Measurements from ENCODE around the gene MRPS18C. TPM values are rescaled to one million over a fixed set of nuclear protein-coding genes. Genes with fewer than 3 reads are reported as not detected.
A peak's percentile ranks its signal among the peaks of the same experiment; 100 is the strongest.

The MRPS18C gene
- total and polyA plus RNA-seq, 9 of the 15 experiments (the other 6 are each of a cell fraction or from before 2014, with no cell fraction given) = 54.3 to 390 (median 138) TPM

DNA sequence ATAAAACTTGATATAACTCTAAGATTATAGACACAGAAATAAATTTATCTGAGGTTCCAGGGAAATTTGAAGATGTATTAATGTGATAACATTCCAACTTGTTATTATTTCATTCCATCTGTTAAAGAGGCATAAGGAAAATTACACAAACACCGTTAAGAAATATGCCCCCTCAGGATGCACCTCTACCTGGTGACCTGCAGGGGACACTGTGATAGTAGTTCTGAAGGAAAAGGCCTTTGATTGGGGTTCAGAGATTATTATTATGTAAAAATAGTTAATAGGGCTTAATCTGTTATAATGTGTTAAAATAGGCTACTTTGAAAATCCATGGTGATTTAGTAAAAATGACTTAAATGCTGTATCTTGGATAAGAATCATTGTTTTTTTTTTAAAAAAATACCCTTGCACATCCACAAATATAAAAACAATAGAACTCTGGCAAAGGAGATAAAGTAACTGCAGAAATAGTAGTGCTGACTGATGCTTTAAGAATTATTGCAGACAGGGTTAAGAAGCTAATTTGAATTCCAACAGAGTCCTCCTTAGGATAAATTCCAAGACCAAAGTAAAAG is 35.1 kb downstream of the MRPS18C start:
- H3K9ac ChIP-seq (ENCODE audit: insufficient read depth in 1 of 2, low read depth in 2 of 2, low read length in 2 of 2) = no peak overlapping the region
- in situ Hi-C loops (cut with MboI) (no loop called here), intact Hi-C loops (cut with micrococcal nuclease) (loop anchor here (2.0 kb wide), 2 partner anchors 18 to 148 kb away; no protein-coding TSS in a partner anchor)
- H3K4me2 ChIP-seq (ENCODE audit: insufficient read depth, low read length) = no peak overlapping the region
- H4K20me1 ChIP-seq (replicated peaks; ENCODE audit: control insufficient read depth, insufficient read depth, low read length) = no peaks in the 10 kb centered on the region
- ChIA-PET CTCF (ENCODE audit: low intra/inter-chr PET ratio) (interaction anchor here (2.0 kb wide), 1 partner anchor 149 kb away, joined by 11 read pairs; no protein-coding TSS in a partner anchor), POLR2A (no interaction called here)
- no peaks in the 10 kb centered on the region for H3K9me1 ChIP-seq (ENCODE audit: control insufficient read depth, insufficient read depth, low read length)
- no peak for TF ChIP-seq SP1 (CRISPR knock-in tag; IDR thresholded peaks at IDR 0.05)
- TF ChIP-seq, protein P1, sequence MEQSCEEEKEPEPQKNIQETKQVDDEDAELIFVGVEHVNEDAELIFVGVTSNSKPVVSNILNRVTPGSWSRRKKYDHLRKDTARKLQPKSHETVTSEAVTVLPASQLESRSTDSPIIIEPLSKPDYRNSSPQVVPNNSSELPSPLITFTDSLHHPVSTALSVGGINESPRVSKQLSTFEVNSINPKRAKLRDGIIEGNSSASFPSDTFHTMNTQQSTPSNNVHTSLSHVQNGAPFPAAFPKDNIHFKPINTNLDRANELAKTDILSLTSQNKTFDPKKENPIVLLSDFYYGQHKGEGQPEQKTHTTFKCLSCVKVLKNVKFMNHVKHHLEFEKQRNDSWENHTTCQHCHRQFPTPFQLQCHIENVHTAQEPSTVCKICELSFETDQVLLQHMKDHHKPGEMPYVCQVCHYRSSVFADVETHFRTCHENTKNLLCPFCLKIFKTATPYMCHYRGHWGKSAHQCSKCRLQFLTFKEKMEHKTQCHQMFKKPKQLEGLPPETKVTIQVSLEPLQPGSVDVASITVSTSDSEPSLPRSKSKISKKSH (CRISPR knock-in tag; IDR thresholded peaks at IDR 0.05) = no peak
- no peak for TF ChIP-seq ZZZ3 (IDR thresholded peaks at IDR 0.05)
- TF ChIP-seq, protein P2, sequence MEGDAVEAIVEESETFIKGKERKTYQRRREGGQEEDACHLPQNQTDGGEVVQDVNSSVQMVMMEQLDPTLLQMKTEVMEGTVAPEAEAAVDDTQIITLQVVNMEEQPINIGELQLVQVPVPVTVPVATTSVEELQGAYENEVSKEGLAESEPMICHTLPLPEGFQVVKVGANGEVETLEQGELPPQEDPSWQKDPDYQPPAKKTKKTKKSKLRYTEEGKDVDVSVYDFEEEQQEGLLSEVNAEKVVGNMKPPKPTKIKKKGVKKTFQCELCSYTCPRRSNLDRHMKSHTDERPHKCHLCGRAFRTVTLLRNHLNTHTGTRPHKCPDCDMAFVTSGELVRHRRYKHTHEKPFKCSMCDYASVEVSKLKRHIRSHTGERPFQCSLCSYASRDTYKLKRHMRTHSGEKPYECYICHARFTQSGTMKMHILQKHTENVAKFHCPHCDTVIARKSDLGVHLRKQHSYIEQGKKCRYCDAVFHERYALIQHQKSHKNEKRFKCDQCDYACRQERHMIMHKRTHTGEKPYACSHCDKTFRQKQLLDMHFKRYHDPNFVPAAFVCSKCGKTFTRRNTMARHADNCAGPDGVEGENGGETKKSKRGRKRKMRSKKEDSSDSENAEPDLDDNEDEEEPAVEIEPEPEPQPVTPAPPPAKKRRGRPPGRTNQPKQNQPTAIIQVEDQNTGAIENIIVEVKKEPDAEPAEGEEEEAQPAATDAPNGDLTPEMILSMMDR (IDR thresholded peaks at IDR 0.05 in 2 of 3, conservative IDR thresholded peaks at IDR 0.05 in 1 of 3; ENCODE audit: insufficient read depth in 2 of 3, low read depth in 1 of 3, low read length in 3 of 3) = peak; percentile 68 to 88 (median 77)
- TF ChIP-seq, protein P3, sequence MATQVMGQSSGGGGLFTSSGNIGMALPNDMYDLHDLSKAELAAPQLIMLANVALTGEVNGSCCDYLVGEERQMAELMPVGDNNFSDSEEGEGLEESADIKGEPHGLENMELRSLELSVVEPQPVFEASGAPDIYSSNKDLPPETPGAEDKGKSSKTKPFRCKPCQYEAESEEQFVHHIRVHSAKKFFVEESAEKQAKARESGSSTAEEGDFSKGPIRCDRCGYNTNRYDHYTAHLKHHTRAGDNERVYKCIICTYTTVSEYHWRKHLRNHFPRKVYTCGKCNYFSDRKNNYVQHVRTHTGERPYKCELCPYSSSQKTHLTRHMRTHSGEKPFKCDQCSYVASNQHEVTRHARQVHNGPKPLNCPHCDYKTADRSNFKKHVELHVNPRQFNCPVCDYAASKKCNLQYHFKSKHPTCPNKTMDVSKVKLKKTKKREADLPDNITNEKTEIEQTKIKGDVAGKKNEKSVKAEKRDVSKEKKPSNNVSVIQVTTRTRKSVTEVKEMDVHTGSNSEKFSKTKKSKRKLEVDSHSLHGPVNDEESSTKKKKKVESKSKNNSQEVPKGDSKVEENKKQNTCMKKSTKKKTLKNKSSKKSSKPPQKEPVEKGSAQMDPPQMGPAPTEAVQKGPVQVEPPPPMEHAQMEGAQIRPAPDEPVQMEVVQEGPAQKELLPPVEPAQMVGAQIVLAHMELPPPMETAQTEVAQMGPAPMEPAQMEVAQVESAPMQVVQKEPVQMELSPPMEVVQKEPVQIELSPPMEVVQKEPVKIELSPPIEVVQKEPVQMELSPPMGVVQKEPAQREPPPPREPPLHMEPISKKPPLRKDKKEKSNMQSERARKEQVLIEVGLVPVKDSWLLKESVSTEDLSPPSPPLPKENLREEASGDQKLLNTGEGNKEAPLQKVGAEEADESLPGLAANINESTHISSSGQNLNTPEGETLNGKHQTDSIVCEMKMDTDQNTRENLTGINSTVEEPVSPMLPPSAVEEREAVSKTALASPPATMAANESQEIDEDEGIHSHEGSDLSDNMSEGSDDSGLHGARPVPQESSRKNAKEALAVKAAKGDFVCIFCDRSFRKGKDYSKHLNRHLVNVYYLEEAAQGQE (IDR thresholded peaks at IDR 0.05; ENCODE audit: borderline replicate concordance) = peak; percentile 41; the same call in 1 of the 2 replicates
- TF ChIP-seq, protein P3 (CRISPR knock-in tag; IDR thresholded peaks at IDR 0.05; ENCODE audit: low read depth) = no peak
- peak; percentile 48 to 66; a peak in 3 of 4 replicates for TF ChIP-seq RAD21 (CRISPR knock-in tag; conservative IDR thresholded peaks at IDR 0.05 in 1 of 2, IDR thresholded peaks at IDR 0.05 in 1 of 2)
- TF ChIP-seq, protein P4, sequence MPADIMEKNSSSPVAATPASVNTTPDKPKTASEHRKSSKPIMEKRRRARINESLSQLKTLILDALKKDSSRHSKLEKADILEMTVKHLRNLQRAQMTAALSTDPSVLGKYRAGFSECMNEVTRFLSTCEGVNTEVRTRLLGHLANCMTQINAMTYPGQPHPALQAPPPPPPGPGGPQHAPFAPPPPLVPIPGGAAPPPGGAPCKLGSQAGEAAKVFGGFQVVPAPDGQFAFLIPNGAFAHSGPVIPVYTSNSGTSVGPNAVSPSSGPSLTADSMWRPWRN (IDR thresholded peaks at IDR 0.05; ENCODE audit: low read depth) = no peak
- TF ChIP-seq KLF16 (IDR thresholded peaks at IDR 0.05) = peak; percentile 35; the same call in 1 of the 2 replicates
- no peak overlapping the region for H3K4me3 ChIP-seq
- BruUV-seq (replicated peaks) = no TSS peak
- H3K4me1 ChIP-seq (replicated peaks in 1 of 2; ENCODE audit: control insufficient read depth in 2 of 2, insufficient read depth in 2 of 2, low read length in 2 of 2) = peaks cover 18 to 23% of the 10 kb centered on the region in 2 experiments; a peak in 4 of 5 replicates
- H3K9me3 ChIP-seq (replicated peaks; ENCODE audit: control insufficient read depth, insufficient read depth, low read depth, low read length) = no peaks in the 10 kb centered on the region
- no peak overlapping the region for H2AFZ ChIP-seq (ENCODE audit: low read depth, low read length)
- no peak overlapping the region for H3K27ac ChIP-seq (ENCODE audit: extremely low read depth, low read depth, low read length)
- FAIRE-seq = peak; percentile 68
- ATAC-seq = peak; percentile 41; the same call in 1 of the 3 replicates
- no peaks in the 10 kb centered on the region for H3K36me3 ChIP-seq (ENCODE audit: control insufficient read depth, insufficient read depth, low read length)
- 21% methylated on average over 1 of the region's 1 CpG for WGBS (ENCODE audit: insufficient coverage, low coverage, missing lambda C conversion rate)
- no peaks in the 10 kb centered on the region for H3K27me3 ChIP-seq (ENCODE audit: control insufficient read depth in 2 of 2, insufficient read depth in 2 of 2, low read length in 2 of 2)
- H3K79me2 ChIP-seq (ENCODE audit: control insufficient read depth, insufficient read depth, low read length) = no peaks in the 10 kb centered on the region
- peak; percentile 63 to 76 (median 70) for DNase-seq (ENCODE audit: extremely low read depth in 1 of 4, low spot score in 3 of 4)
